Skeletal muscle satellite cell (primary cell): ENCODE results near the gene HEBP2.
A peak's percentile ranks its signal among the peaks of the same experiment; 100 is the strongest.

Source experiments
- H3K27me3 ChIP-seq: 2 replicates; pipeline ENCODE4 v1.7.0; 2013; ENCODE audit warnings: low read length; ENCODE audit not compliant: control insufficient read depth, insufficient read depth
- H3K36me3 ChIP-seq: 2 replicates; pipeline ENCODE4 v1.7.0; 2013; ENCODE audit warnings: mild to moderate bottlenecking, control low read depth, low read length; ENCODE audit not compliant: insufficient read depth
- H3K4me1 ChIP-seq: 2 replicates; pipeline ENCODE4 v1.7.0; 2013; ENCODE audit warnings: low read length; ENCODE audit not compliant: control insufficient read depth, insufficient read depth
- H3K4me2 ChIP-seq: 2 replicates; pipeline ENCODE4 v1.7.0; 2013; ENCODE audit warnings: mild to moderate bottlenecking, low read length
- H3K4me3 ChIP-seq: 2 replicates; pipeline ENCODE4 v1.7.0; 2013; ENCODE audit warnings: low read length
- H3K9ac ChIP-seq: 2 replicates; pipeline ENCODE4 v1.7.0; 2013; ENCODE audit warnings: mild to moderate bottlenecking, low read depth, low read length, moderate library complexity
- H3K9me3 ChIP-seq: replicated peaks from 2 replicates; pipeline ENCODE4 v1.7.0; 2013; ENCODE audit warnings: mild to moderate bottlenecking, control low read depth, low read length

HEBP2 gene

GRCh38 chr6:138401960-138402837, 1.8 kb upstream of the HEBP2 start:
- no peak overlapping the region for H3K4me2 ChIP-seq
- H3K4me1 ChIP-seq, result peaks cover 17% of the 10 kb centered on the region
- no peaks in the 10 kb centered on the region for H3K27me3 ChIP-seq
- H3K9ac ChIP-seq, result no peak overlapping the region
- peaks cover 14% of the 10 kb centered on the region for H3K36me3 ChIP-seq
- H3K9me3 ChIP-seq, result no peaks in the 10 kb centered on the region
- H3K4me3 ChIP-seq, result no peak overlapping the region

GRCh38 chr6:138402838-138403187, 1.2 kb upstream of the HEBP2 start:
- Histone ChIP-seq H3K36me3 (peaks cover 20% of the 10 kb centered on the region), H3K4me2 (peak overlapping the region; percentile 99), H3K9ac (peak overlapping the region; percentile 90), H3K4me3 (peak overlapping the region; percentile 83), H3K9me3 (no peaks in the 10 kb centered on the region), H3K27me3 (no peaks in the 10 kb centered on the region), H3K4me1 (peaks cover 11% of the 10 kb centered on the region)

GRCh38 chr6:138403324-138403800, 661 bp upstream of the HEBP2 start:
- peak overlapping the region; percentile 90 for H3K9ac ChIP-seq
- H3K4me2 ChIP-seq, result peak overlapping the region; percentile 99
- no peaks in the 10 kb centered on the region for H3K27me3 ChIP-seq
- no peaks in the 10 kb centered on the region for H3K9me3 ChIP-seq
- peaks cover 25% of the 10 kb centered on the region for H3K36me3 ChIP-seq
- H3K4me3 ChIP-seq, result peak overlapping the region; percentile 83
- H3K4me1 ChIP-seq, result peaks cover 10% of the 10 kb centered on the region

- H3K27me3 ChIP-seq, result no peaks in the 10 kb centered on the region
- H3K36me3 ChIP-seq, result peaks cover 40% of the 10 kb centered on the region
- peak overlapping the region; percentile 90 for H3K9ac ChIP-seq
- H3K4me3 ChIP-seq, result peak overlapping the region; percentile 83
- peak overlapping the region; percentile 99 for H3K4me2 ChIP-seq
- peaks cover 15% of the 10 kb centered on the region for H3K4me1 ChIP-seq
- no peaks in the 10 kb centered on the region for H3K9me3 ChIP-seq
Measured at GRCh38 chr6:138404666-138405337, 779 bp downstream of the HEBP2 start.

GRCh38 chr6:138405816-138406413, 1.9 kb downstream of the HEBP2 start:
- no peak overlapping the region for H3K4me3 ChIP-seq
- H3K27me3 ChIP-seq, result no peaks in the 10 kb centered on the region

GRCh38 chr6:138406443-138406842, 2.4 kb downstream of the HEBP2 start:
- H3K27me3 ChIP-seq, result no peaks in the 10 kb centered on the region
- H3K36me3 ChIP-seq, result peaks cover 41% of the 10 kb centered on the region
- H3K9me3 ChIP-seq, result no peaks in the 10 kb centered on the region
- peak overlapping the region; percentile 99 for H3K4me2 ChIP-seq
- H3K9ac ChIP-seq, result no peak overlapping the region
- H3K4me1 ChIP-seq, result peaks cover 31% of the 10 kb centered on the region
- H3K4me3 ChIP-seq, result no peak overlapping the region

More at GRCh38 chr6:138405816-138406413, 1.9 kb downstream of the HEBP2 start:
- Histone ChIP-seq H3K9me3 (no peaks in the 10 kb centered on the region), H3K4me2 (peak overlapping the region; percentile 99), H3K9ac (no peak overlapping the region), H3K4me1 (peaks cover 26% of the 10 kb centered on the region), H3K36me3 (peaks cover 41% of the 10 kb centered on the region)

- Histone ChIP-seq H3K4me3 (no peak overlapping the region), H3K9ac (no peak overlapping the region), H3K36me3 (peaks cover 67% of the 10 kb centered on the region), H3K4me2 (peak overlapping the region; percentile 24), H3K9me3 (no peaks in the 10 kb centered on the region), H3K27me3 (no peaks in the 10 kb centered on the region), H3K4me1 (peaks cover 36% of the 10 kb centered on the region)
Measured at GRCh38 chr6:138410048-138410735, 6.2 kb downstream of the HEBP2 start.

- no peak overlapping the region for H3K4me3 ChIP-seq
- H3K4me2 ChIP-seq, result peak overlapping the region; percentile 47
- peak overlapping the region; percentile 28 for H3K9ac ChIP-seq
- H3K27me3 ChIP-seq, result no peaks in the 10 kb centered on the region
- peaks cover 33% of the 10 kb centered on the region for H3K4me1 ChIP-seq
- H3K9me3 ChIP-seq, result no peaks in the 10 kb centered on the region
- peaks cover 62% of the 10 kb centered on the region for H3K36me3 ChIP-seq
Measured at GRCh38 chr6:138410972-138411880, 7.2 kb downstream of the HEBP2 start.

GRCh38 chr6:138415125-138415524, 11.1 kb downstream of the HEBP2 start:
- H3K4me3 ChIP-seq, result no peak overlapping the region
- H3K27me3 ChIP-seq, result no peaks in the 10 kb centered on the region
- H3K4me2 ChIP-seq, result no peak overlapping the region
- peaks cover 26% of the 10 kb centered on the region for H3K36me3 ChIP-seq
- H3K4me1 ChIP-seq, result peaks cover 25% of the 10 kb centered on the region
- H3K9ac ChIP-seq, result no peak overlapping the region
- no peaks in the 10 kb centered on the region for H3K9me3 ChIP-seq

GRCh38 chr6:138416206-138416605, 12.2 kb downstream of the HEBP2 start:
- H3K9me3 ChIP-seq, result no peaks in the 10 kb centered on the region
- peaks cover 26% of the 10 kb centered on the region for H3K36me3 ChIP-seq
- H3K4me1 ChIP-seq, result peaks cover 14% of the 10 kb centered on the region
- no peak overlapping the region for H3K4me2 ChIP-seq
- H3K27me3 ChIP-seq, result no peaks in the 10 kb centered on the region
- no peak overlapping the region for H3K4me3 ChIP-seq
- no peak overlapping the region for H3K9ac ChIP-seq
